ENCODE measurements around the gene MED31.

DNA sequence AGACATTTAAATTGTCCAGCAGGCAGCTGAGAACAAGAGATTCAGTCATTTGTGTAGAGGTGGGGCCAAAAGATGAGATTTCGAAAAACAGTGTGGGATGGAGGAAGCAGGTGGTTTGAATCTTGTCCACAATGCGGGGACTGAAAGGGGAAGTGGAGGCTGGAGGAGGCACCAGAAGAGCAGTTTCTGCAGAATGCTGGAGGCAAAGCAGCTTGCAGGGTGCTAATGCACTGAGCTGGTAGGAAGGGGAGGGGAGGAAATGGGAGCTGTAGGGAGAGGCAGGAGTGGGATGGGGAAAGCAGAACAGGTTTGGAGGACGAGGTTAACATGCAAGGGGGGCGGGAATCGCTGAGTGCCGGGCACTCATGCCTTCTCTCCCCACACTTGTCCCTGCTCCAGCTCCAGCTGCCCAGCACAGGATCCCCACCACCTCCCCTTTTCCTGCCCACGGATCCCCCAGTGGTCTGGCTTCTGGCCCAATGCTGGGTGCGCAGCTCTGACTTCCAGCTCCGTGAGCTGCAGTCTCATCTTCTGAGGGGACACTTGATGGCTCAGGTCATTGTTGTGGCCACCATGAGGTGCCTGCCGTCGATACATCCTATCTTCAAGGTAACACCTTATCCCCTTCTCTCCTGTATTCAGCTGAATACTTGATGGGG lies 9.5 kb upstream of the MED31 start:
- TF ChIP-seq, protein P1, sequence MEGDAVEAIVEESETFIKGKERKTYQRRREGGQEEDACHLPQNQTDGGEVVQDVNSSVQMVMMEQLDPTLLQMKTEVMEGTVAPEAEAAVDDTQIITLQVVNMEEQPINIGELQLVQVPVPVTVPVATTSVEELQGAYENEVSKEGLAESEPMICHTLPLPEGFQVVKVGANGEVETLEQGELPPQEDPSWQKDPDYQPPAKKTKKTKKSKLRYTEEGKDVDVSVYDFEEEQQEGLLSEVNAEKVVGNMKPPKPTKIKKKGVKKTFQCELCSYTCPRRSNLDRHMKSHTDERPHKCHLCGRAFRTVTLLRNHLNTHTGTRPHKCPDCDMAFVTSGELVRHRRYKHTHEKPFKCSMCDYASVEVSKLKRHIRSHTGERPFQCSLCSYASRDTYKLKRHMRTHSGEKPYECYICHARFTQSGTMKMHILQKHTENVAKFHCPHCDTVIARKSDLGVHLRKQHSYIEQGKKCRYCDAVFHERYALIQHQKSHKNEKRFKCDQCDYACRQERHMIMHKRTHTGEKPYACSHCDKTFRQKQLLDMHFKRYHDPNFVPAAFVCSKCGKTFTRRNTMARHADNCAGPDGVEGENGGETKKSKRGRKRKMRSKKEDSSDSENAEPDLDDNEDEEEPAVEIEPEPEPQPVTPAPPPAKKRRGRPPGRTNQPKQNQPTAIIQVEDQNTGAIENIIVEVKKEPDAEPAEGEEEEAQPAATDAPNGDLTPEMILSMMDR (IDR thresholded peaks at IDR 0.05; ENCODE audit: low read depth, low read length), result no peak
- TF ChIP-seq MAX (IDR thresholded peaks at IDR 0.05; ENCODE audit: low read depth, low read length), result no peak
